CD4-positive, alpha-beta T cell treated with Interferon alpha-2 for 1 hour (primary cell): ENCODE measurements around the gene ST7.
"Not testable (repeated sequence)": the region's sequence is repeated elsewhere in the genome, so short reads cannot be mapped to it uniquely, and the experiment has no call there.

Source experiments
- DNase-seq, 2 donors: peaks; one replicate each; pipeline ENCODE4 v3.0.0-alpha.2; 2020 to 2022

The ST7 gene

GRCh38 chr7:117110480-117111315, 157.4 kb downstream of the ST7 start:
- DNase-seq, result peak in 1 of 2 donors; percentile 59

GRCh38 chr7:117111535-117111934, 158.2 kb downstream of the ST7 start:
- DNase-seq, result no peak

GRCh38 chr7:117112640-117113039, 159.3 kb downstream of the ST7 start:
- DNase-seq, result no peak

- no peak for DNase-seq
Measured at GRCh38 chr7:117113871-117114270, 160.6 kb downstream of the ST7 start.

GRCh38 chr7:117114272-117114671, 161.0 kb downstream of the ST7 start:
- no peak for DNase-seq

- DNase-seq, result no peak
Measured at GRCh38 chr7:117116211-117116610, 162.9 kb downstream of the ST7 start.

- DNase-seq, result no peak
Measured at GRCh38 chr7:117117172-117117571, 163.9 kb downstream of the ST7 start.

GRCh38 chr7:117118579-117119180, 165.4 kb downstream of the ST7 start:
- DNase-seq, result no peak

GRCh38 chr7:117119192-117119924, 166.1 kb downstream of the ST7 start:
- DNase-seq, result peak; percentile 69 to 76

GRCh38 chr7:117120321-117120720, 167.0 kb downstream of the ST7 start:
- DNase-seq, result not testable (repeated sequence)

- not testable (repeated sequence) for DNase-seq
Measured at GRCh38 chr7:117122036-117122435, 168.7 kb downstream of the ST7 start.

GRCh38 chr7:117122536-117122935, 169.2 kb downstream of the ST7 start:
- no peak for DNase-seq

GRCh38 chr7:117123311-117123926, 170.1 kb downstream of the ST7 start:
- DNase-seq, result no peak

GRCh38 chr7:117124591-117125220, 171.4 kb downstream of the ST7 start:
- peak; percentile 24 to 57 for DNase-seq

- DNase-seq, result no peak
Measured at GRCh38 chr7:117126676-117127075, 173.4 kb downstream of the ST7 start.

- peak; percentile 39 to 60 for DNase-seq
Measured at GRCh38 chr7:117127585-117128168, 174.4 kb downstream of the ST7 start.

GRCh38 chr7:117129521-117129955, 176.2 kb downstream of the ST7 start:
- DNase-seq, result no peak

GRCh38 chr7:117130262-117130661, 177.0 kb downstream of the ST7 start:
- DNase-seq, result no peak

GRCh38 chr7:117132321-117133120, 179.2 kb downstream of the ST7 start:
- no peak for DNase-seq

- no peak for DNase-seq
Measured at GRCh38 chr7:117133125-117133524, 179.8 kb downstream of the ST7 start.

GRCh38 chr7:117134411-117134810, 181.1 kb downstream of the ST7 start:
- no peak for DNase-seq
